HK-2 (cell line): ENCODE results near the gene SHISA8.

ENCODE experiments used
- DNase-seq: peaks from one replicate; pipeline ENCODE4 v3.0.0-alpha.2; 2018; ENCODE audit not compliant: unreplicated experiment

The SHISA8 gene

GRCh38 chr22:41913842-41914534 lies 886 bp downstream of the SHISA8 start:
- DNase-seq, result no peak

- DNase-seq, result no peak
These were observed 1.7 kb downstream of the SHISA8 start for GRCh38 chr22:41913040-41913719.

GRCh38 chr22:41912338-41913039 lies 2.4 kb downstream of the SHISA8 start:
- DNase-seq, result no peak

GRCh38 chr22:41911001-41911611 lies 3.8 kb downstream of the SHISA8 start:
- DNase-seq, result no peak

GRCh38 chr22:41910050-41911000 lies 4.5 kb downstream of the SHISA8 start:
- no peak for DNase-seq

GRCh38 chr22:41909310-41910049 lies 5.4 kb downstream of the SHISA8 start:
- no peak for DNase-seq

- DNase-seq, result no peak
These were observed 6.2 kb downstream of the SHISA8 start for GRCh38 chr22:41908411-41909309.

- DNase-seq, result no peak
These were observed 7.2 kb downstream of the SHISA8 start for GRCh38 chr22:41907436-41908401.

GRCh38 chr22:41906822-41907221 lies 8.1 kb downstream of the SHISA8 start:
- no peak for DNase-seq

- no peak for DNase-seq
These were observed 9.3 kb downstream of the SHISA8 start for GRCh38 chr22:41905411-41906202.

- DNase-seq, result no peak
These were observed 10.1 kb downstream of the SHISA8 start for GRCh38 chr22:41904450-41905410.

- no peak for DNase-seq
These were observed 11.9 kb downstream of the SHISA8 start for GRCh38 chr22:41902932-41903421.

- DNase-seq, result no peak
These were observed 12.9 kb downstream of the SHISA8 start for GRCh38 chr22:41902016-41902415.

GRCh38 chr22:41900652-41901312 lies 14.1 kb downstream of the SHISA8 start:
- DNase-seq, result no peak

GRCh38 chr22:41899992-41900651 lies 14.8 kb downstream of the SHISA8 start:
- no peak for DNase-seq
